Neural progenitor cell (in vitro differentiated cells): ENCODE data around the gene RHAG. TPM values are rescaled to one million over a fixed set of nuclear protein-coding genes. Genes with fewer than 3 reads are reported as not detected.
"Not testable (repeated sequence)": the region's sequence is repeated elsewhere in the genome, so short reads cannot be mapped to it uniquely, and the experiment has no call there.

Experiments
- DNase-seq: peaks from one replicate; pipeline ENCODE4 v3.0.0-alpha.2; 2016; ENCODE audit warnings: low spot score
- H2AFZ ChIP-seq: fragments of 200-600 bp; sonication (generic); replicated peaks from 2 replicates; pipeline ENCODE4 v1.6.1; 2016; ENCODE audit warnings: antibody characterized with exemption
- H3F3A ChIP-seq: fragments of 200-600 bp; sonication (generic); 2 replicates; pipeline ENCODE4 v1.6.1; 2016; ENCODE audit warnings: antibody characterized with exemption, low read depth
- H3K27ac ChIP-seq: fragments of 200-600 bp; sonication (generic); 2 replicates; pipeline ENCODE4 v1.5.1; 2016; ENCODE audit warnings: mild to moderate bottlenecking
- H3K27me3 ChIP-seq: fragments of 200-600 bp; sonication (generic); 2 replicates; pipeline ENCODE4 v1.6.1; 2016; ENCODE audit warnings: mild to moderate bottlenecking, moderate library complexity
- H3K36me3 ChIP-seq: fragments of 200-600 bp; sonication (generic); 2 replicates; pipeline ENCODE4 v1.5.1; 2016
- H3K4me1 ChIP-seq: fragments of 200-600 bp; sonication (generic); 2 replicates; pipeline ENCODE4 v1.6.1; 2016; ENCODE audit warnings: mixed run types
- H3K4me2 ChIP-seq: fragments of 200-600 bp; sonication (generic); 2 replicates; pipeline ENCODE4 v1.6.1; 2016
- H3K4me3 ChIP-seq: fragments of 200-600 bp; sonication (generic); 2 replicates; pipeline ENCODE4 v1.5.1; 2016
- H3K79me2 ChIP-seq: fragments of 200-600 bp; sonication (generic); 2 replicates; pipeline ENCODE4 v1.6.1; 2016; ENCODE audit warnings: low read depth
- H3K9ac ChIP-seq: fragments of 200-600 bp; sonication (generic); 2 replicates; pipeline ENCODE4 v1.6.1; 2016
- H3K9me3 ChIP-seq: fragments of 200-600 bp; sonication (generic); 2 replicates; pipeline ENCODE4 v1.5.1; 2016; ENCODE audit warnings: low read depth
- H4K20me1 ChIP-seq: fragments of 200-600 bp; sonication (generic); 2 replicates; pipeline ENCODE4 v1.6.1; 2016; ENCODE audit warnings: low read depth
- H3K27ac Mint-ChIP-seq: 3 replicates; pipeline ENCODE4 v1.8.0; 2021; ENCODE audit warnings: mixed read lengths
- H3K27me3 Mint-ChIP-seq: 2 replicates; pipeline ENCODE4 v1.8.0; 2022; ENCODE audit warnings: low read depth, mild to moderate bottlenecking, inconsistent platforms, moderate library complexity, mixed read lengths; ENCODE audit not compliant: insufficient read depth
- H3K36me3 Mint-ChIP-seq: 3 replicates; pipeline ENCODE4 v1.8.0; 2021; ENCODE audit warnings: mixed read lengths
- H3K4me1 Mint-ChIP-seq: 3 replicates; pipeline ENCODE4 v1.8.0; 2021; ENCODE audit warnings: mixed read lengths
- H3K4me3 Mint-ChIP-seq: 3 replicates; pipeline ENCODE4 v1.8.0; 2021; ENCODE audit warnings: mild to moderate bottlenecking, moderate library complexity, mixed read lengths
- H3K9me3 Mint-ChIP-seq: 3 replicates; pipeline ENCODE4 v1.8.0; 2020; ENCODE audit warnings: mixed read lengths
- EZH2 ChIP-seq: fragments of 200-600 bp; sonication (generic); IDR thresholded peaks from 2 replicates; pipeline ENCODE4 v1.6.1; 2017; ENCODE audit warnings: antibody characterized with exemption, mild to moderate bottlenecking, moderate library complexity
- EZH2phosphoT487 ChIP-seq: fragments of 200-600 bp; sonication (generic); IDR thresholded peaks from 2 replicates; pipeline ENCODE4 v1.6.1; 2017; ENCODE audit warnings: antibody characterized with exemption
- total RNA-seq: library from RNA; depleted of rRNA; stranded (reverse); fragments of >200 nt; gene quantifications from 2 replicates; pipeline ENCODE4 v1.2.3, GENCODE V29; 2015; ENCODE audit warnings: low replicate concordance
- TF ChIP-seq, protein P1 (sequence below): fragments of 200-600 bp; sonication (generic); IDR thresholded peaks from 2 replicates; pipeline ENCODE4 v1.5.1; 2017; ENCODE audit warnings: antibody characterized with exemption, mild to moderate bottlenecking

RHAG gene
- total RNA-seq, 1 donor from 2014 or later, result not detected

DNA sequence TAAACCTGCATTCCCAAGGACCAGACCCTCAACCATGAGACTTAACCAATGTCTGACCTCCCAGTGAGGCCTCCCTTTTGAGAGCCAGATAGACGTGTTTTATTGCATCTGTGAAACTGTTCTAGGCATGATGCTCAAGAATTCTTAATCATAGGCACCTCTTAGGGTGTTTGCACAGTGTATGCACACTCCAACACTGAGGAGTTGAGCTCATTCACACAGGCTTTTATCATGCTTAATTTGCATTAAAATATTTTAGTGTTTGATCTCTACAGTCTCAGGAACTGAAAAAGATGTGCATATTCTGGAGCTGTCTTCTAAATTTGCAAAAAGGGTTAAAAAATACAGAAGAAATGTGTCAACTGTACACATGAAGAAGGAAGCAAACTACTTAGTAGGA, 27.4 kb downstream of the RHAG start:
- H3K4me3 ChIP-seq, result no peak overlapping the region
- no peaks in the 10 kb centered on the region for H3K79me2 ChIP-seq
- H3K9ac ChIP-seq, result no peak overlapping the region
- peaks cover 6% of the 10 kb centered on the region for H3K4me1 ChIP-seq
- H3F3A ChIP-seq, result no peaks in the 10 kb centered on the region
- TF ChIP-seq EZH2, result no peak
- TF ChIP-seq, protein P1, sequence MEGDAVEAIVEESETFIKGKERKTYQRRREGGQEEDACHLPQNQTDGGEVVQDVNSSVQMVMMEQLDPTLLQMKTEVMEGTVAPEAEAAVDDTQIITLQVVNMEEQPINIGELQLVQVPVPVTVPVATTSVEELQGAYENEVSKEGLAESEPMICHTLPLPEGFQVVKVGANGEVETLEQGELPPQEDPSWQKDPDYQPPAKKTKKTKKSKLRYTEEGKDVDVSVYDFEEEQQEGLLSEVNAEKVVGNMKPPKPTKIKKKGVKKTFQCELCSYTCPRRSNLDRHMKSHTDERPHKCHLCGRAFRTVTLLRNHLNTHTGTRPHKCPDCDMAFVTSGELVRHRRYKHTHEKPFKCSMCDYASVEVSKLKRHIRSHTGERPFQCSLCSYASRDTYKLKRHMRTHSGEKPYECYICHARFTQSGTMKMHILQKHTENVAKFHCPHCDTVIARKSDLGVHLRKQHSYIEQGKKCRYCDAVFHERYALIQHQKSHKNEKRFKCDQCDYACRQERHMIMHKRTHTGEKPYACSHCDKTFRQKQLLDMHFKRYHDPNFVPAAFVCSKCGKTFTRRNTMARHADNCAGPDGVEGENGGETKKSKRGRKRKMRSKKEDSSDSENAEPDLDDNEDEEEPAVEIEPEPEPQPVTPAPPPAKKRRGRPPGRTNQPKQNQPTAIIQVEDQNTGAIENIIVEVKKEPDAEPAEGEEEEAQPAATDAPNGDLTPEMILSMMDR, result no peak
- Mint-ChIP-seq H3K36me3 (no peaks in the 10 kb centered on the region), H3K9me3 (no peaks in the 10 kb centered on the region), H3K4me1 (peaks cover 5% of the 10 kb centered on the region), H3K27me3 (no peaks in the 10 kb centered on the region), H3K27ac (no peak overlapping the region), H3K4me3 (no peak overlapping the region)
- no peak for DNase-seq
- no peak overlapping the region for H3K27ac ChIP-seq
- H3K27me3 ChIP-seq, result no peaks in the 10 kb centered on the region
- no peaks in the 10 kb centered on the region for H4K20me1 ChIP-seq
- H2AFZ ChIP-seq, result no peak overlapping the region
- no peak overlapping the region for H3K4me2 ChIP-seq
- no peaks in the 10 kb centered on the region for H3K9me3 ChIP-seq
- no peaks in the 10 kb centered on the region for H3K36me3 ChIP-seq

DNA sequence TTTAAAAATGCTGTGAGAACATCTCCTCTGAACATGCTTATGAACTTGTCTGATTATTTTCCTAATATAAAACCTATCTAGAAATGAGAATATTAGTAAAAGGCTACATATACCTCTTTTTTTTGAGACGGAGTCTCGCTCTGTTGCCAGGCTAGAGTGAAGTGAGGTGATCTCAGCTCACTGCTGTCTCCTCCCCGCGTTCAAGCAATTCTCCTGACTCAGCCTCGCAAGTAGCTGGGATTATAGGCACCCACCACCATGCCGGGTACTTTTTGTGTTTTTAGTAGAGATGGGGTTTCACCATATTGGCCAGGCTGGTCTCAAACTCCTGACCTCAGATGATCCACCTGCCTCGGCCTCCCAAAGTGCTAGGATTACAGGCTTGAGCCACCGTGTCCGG, 28.4 kb downstream of the RHAG start:
- H3K27ac Mint-ChIP-seq, H3K27me3 Mint-ChIP-seq, H4K20me1 ChIP-seq, DNase-seq, H3K36me3 Mint-ChIP-seq, H3K9ac ChIP-seq, H3K4me1 ChIP-seq, H3K4me1 Mint-ChIP-seq, H3K9me3 Mint-ChIP-seq, H3K9me3 ChIP-seq, H3K79me2 ChIP-seq, H3K4me2 ChIP-seq, H3K4me3 Mint-ChIP-seq, H3K27ac ChIP-seq, H3K27me3 ChIP-seq, H3K36me3 ChIP-seq, H3F3A ChIP-seq, H3K4me3 ChIP-seq: not testable (repeated sequence)
- H2AFZ ChIP-seq, result peak overlapping the region; percentile 70

DNA sequence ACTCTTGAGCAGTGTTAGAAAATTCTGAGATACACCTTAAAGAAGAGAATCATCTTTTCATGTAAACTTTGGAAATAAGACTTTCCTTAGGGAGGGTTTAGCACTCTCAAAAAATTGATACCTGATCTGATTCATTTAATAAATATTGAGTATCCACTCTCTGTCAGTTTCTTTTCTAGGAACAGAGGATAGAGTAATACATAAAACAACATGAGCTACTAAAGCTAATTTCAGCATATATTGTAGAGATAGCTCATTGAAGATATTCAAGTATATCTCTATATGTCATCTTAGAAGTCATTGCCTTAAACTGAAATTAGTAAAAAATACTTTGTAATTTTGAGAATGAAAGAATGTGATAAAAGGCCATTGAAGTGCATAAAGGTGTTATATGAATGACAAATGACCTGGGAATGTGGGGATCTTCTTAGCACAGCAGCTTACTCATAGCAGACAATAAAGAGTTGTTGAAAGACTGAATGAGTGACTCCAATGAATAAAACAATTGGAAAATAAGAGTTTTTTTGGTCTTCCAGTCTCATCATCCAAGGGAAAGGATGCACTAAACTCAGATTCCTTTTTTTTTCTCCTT, 29.2 kb downstream of the RHAG start:
- Mint-ChIP-seq H3K9me3 (peaks cover 4% of the 10 kb centered on the region), H3K27ac (no peak overlapping the region), H3K27me3 (no peaks in the 10 kb centered on the region), H3K4me1 (peaks cover 5% of the 10 kb centered on the region), H3K36me3 (no peaks in the 10 kb centered on the region), H3K4me3 (no peak overlapping the region)
- no peaks in the 10 kb centered on the region for H3K79me2 ChIP-seq
- no peak overlapping the region for H3K4me3 ChIP-seq
- no peaks in the 10 kb centered on the region for H3K27me3 ChIP-seq
- no peaks in the 10 kb centered on the region for H4K20me1 ChIP-seq
- peaks cover 3% of the 10 kb centered on the region for H3K4me1 ChIP-seq
- H3F3A ChIP-seq, result no peaks in the 10 kb centered on the region
- no peaks in the 10 kb centered on the region for H3K36me3 ChIP-seq
- H2AFZ ChIP-seq, result peak overlapping the region; percentile 16
- no peaks in the 10 kb centered on the region for H3K9me3 ChIP-seq
- TF ChIP-seq EZH2phosphoT487, result no peak
- TF ChIP-seq, protein P1, result peak; percentile 8
- H3K4me2 ChIP-seq, result no peak overlapping the region
- H3K9ac ChIP-seq, result no peak overlapping the region
- H3K27ac ChIP-seq, result no peak overlapping the region
- no peak for DNase-seq

DNA sequence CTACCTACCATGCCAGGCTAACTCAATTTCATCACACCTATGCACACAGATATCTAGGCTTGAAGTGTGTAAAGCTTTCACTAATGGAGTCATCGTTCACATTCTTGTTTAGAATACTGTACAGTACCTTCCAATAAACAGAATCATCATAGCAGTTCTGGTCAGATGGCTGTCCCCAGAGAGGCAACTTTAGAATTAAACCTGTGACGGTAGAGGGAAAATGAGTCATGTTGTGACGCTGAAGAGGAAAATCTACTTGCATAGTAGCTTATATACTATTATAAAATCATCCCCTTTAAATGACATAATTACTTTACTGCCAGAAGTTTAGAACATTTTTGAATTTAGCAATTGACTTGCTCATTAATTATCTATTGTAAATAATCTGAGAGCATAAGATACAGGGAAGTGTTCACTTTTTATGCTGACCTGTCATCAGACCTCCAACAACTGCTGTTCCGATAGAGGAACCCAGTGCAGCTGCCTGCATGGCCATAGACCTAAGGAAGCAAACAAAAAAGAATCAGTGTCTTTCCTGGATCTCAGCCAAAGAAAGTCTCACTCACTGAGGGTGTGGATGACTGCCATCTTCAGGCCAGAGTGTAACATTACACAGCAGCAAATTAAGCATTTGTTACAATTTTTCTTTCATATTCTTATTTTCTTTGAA, 29.8 kb downstream of the RHAG start:
- Histone ChIP-seq H3K4me2 (no peak overlapping the region), H3F3A (no peaks in the 10 kb centered on the region), H3K4me3 (no peak overlapping the region), H3K36me3 (no peaks in the 10 kb centered on the region), H3K27me3 (no peaks in the 10 kb centered on the region), H3K79me2 (no peaks in the 10 kb centered on the region), H3K9me3 (no peaks in the 10 kb centered on the region), H3K9ac (no peak overlapping the region), H4K20me1 (no peaks in the 10 kb centered on the region), H3K27ac (no peak overlapping the region), H3K4me1 (no peaks in the 10 kb centered on the region), H2AFZ (peak overlapping the region; percentile 30)
- H3K4me1 Mint-ChIP-seq, result peaks cover 5% of the 10 kb centered on the region
- H3K27me3 Mint-ChIP-seq, result no peaks in the 10 kb centered on the region
- H3K27ac Mint-ChIP-seq, result no peak overlapping the region
- no peak overlapping the region for H3K4me3 Mint-ChIP-seq
- DNase-seq, result peak; percentile 84
- H3K36me3 Mint-ChIP-seq, result no peaks in the 10 kb centered on the region
- TF ChIP-seq EZH2 (no peak), EZH2phosphoT487 (no peak)
- TF ChIP-seq, protein P1, result peak; percentile 94
- peaks cover 4% of the 10 kb centered on the region for H3K9me3 Mint-ChIP-seq

DNA sequence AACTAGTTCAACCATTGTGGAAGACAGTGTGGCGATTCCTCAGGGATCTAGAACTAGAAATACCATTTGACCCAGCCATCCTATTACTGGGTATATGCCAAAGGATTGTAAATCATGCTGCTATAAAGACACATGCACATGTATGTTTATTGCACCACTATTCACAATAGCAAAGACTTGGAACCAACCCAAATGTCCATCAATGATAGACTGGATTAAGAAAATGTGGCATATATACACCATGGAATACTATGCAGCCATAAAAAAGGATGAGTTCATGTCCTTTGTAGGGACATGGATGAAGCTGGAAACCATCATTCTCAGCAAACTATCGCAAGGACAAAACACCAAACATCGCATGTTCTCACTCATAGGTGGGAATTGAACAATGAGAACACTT, 32.6 kb downstream of the RHAG start:
- H3K27me3 ChIP-seq, H3K79me2 ChIP-seq, H3K4me3 Mint-ChIP-seq, H3K9me3 Mint-ChIP-seq, H3F3A ChIP-seq, H3K36me3 Mint-ChIP-seq, H3K27ac ChIP-seq, H4K20me1 ChIP-seq, H3K27ac Mint-ChIP-seq, H3K36me3 ChIP-seq, H3K4me1 Mint-ChIP-seq, H3K9me3 ChIP-seq, H3K4me3 ChIP-seq, H3K27me3 Mint-ChIP-seq, H3K4me2 ChIP-seq, DNase-seq, H3K4me1 ChIP-seq, H3K9ac ChIP-seq, H2AFZ ChIP-seq: not testable (repeated sequence)

DNA sequence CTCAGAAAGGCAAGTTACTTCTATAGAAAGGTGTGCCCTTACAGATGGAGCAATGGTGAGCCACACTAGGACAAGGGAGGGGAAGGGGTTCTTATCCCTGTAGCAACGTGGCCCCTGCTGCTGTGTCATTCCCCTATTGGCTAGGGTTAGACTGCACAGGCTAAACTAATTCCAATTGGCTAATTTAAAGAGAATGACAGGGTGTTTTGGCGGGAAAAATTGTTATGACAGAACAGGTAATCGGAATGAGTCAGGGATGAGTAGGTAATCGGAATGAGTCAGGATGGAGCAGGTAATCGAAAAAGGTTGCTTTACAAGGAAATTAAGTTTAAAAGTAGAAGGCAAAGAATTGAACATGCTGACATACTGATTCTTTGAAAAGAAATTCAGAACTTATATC, 49.4 kb downstream of the RHAG start:
- H3K9me3 ChIP-seq, H3K79me2 ChIP-seq, H3K4me1 ChIP-seq, H3K9ac ChIP-seq, H3K4me1 Mint-ChIP-seq, H3K4me3 ChIP-seq, H3K9me3 Mint-ChIP-seq, H3K27ac Mint-ChIP-seq, H3K36me3 ChIP-seq, DNase-seq, H2AFZ ChIP-seq, H3K27me3 ChIP-seq, H3K27me3 Mint-ChIP-seq, H3K36me3 Mint-ChIP-seq, H3K4me2 ChIP-seq, H3K4me3 Mint-ChIP-seq, H3K27ac ChIP-seq, H3F3A ChIP-seq, H4K20me1 ChIP-seq: not testable (repeated sequence)
